Nephron (organoid): Measurements from ENCODE around the gene SIRT6.

ENCODE experiments used
- H3K27ac Mint-ChIP-seq, 3 experiments: 2 replicates each; pipeline ENCODE4 v1.8.0; 2020; ENCODE audit warnings: mixed read lengths in 3 of 3, mild to moderate bottlenecking in 2 of 3, moderate library complexity in 1 of 3
- H3K27me3 Mint-ChIP-seq: 2 replicates; pipeline ENCODE4 v1.8.0; 2021; ENCODE audit warnings: low read depth, mild to moderate bottlenecking, moderate library complexity, mixed read lengths
- H3K36me3 Mint-ChIP-seq: 2 replicates; pipeline ENCODE4 v1.8.0; 2020; ENCODE audit warnings: low read depth, mixed read lengths
- H3K4me1 Mint-ChIP-seq: 2 replicates; pipeline ENCODE4 v1.8.0; 2020; ENCODE audit warnings: mixed read lengths
- H3K4me3 Mint-ChIP-seq, 3 experiments: 2 replicates each; pipeline ENCODE4 v1.8.0; 2020; ENCODE audit warnings: mild to moderate bottlenecking in 3 of 3, mixed read lengths in 3 of 3, moderate library complexity in 2 of 3
- H3K9me3 Mint-ChIP-seq: 2 replicates; pipeline ENCODE4 v1.8.0; 2020; ENCODE audit warnings: mixed read lengths
- TF ChIP-seq, protein P1 (sequence below), 3 experiments: fragments of 200-600 bp; sonication (generic); IDR thresholded peaks; one replicate each; pipeline ENCODE4 v1.5.0; 2021; ENCODE audit warnings: antibody characterized with exemption in 3 of 3; ENCODE audit not compliant: unreplicated experiment in 3 of 3

SIRT6 gene

DNA sequence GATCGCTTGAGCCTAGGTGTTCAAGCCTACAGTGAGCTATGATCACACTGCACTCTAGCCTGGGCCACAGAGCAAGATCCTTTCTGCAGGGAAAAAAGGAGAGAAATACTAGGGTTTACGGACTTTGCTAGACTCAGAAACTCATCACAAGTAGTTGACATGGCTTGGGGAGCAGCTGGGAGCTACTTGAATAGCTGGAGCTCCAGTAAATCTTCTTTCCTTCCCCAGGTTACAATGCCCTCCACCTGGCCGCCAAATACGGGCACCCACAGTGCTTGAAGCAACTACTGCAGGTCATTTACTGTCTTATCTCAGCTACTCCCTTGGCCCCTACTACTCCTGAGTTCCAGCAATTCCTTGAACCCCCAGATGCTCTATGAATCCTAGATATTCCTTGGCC, 19.4 kb upstream of the SIRT6 start:
- no peak overlapping the region for H3K27ac Mint-ChIP-seq
- peaks cover 16% of the 10 kb centered on the region for H3K4me1 Mint-ChIP-seq
- no peak overlapping the region for H3K4me3 Mint-ChIP-seq
- H3K36me3 Mint-ChIP-seq = peaks cover 7% of the 10 kb centered on the region
- TF ChIP-seq, protein P1, sequence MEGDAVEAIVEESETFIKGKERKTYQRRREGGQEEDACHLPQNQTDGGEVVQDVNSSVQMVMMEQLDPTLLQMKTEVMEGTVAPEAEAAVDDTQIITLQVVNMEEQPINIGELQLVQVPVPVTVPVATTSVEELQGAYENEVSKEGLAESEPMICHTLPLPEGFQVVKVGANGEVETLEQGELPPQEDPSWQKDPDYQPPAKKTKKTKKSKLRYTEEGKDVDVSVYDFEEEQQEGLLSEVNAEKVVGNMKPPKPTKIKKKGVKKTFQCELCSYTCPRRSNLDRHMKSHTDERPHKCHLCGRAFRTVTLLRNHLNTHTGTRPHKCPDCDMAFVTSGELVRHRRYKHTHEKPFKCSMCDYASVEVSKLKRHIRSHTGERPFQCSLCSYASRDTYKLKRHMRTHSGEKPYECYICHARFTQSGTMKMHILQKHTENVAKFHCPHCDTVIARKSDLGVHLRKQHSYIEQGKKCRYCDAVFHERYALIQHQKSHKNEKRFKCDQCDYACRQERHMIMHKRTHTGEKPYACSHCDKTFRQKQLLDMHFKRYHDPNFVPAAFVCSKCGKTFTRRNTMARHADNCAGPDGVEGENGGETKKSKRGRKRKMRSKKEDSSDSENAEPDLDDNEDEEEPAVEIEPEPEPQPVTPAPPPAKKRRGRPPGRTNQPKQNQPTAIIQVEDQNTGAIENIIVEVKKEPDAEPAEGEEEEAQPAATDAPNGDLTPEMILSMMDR (IDR thresholded peaks at IDR 0.05; ENCODE audit: unreplicated experiment in 3 of 3) = no peak
- peaks cover 70% of the 10 kb centered on the region for H3K27me3 Mint-ChIP-seq
- H3K9me3 Mint-ChIP-seq = peaks cover 6% of the 10 kb centered on the region

DNA sequence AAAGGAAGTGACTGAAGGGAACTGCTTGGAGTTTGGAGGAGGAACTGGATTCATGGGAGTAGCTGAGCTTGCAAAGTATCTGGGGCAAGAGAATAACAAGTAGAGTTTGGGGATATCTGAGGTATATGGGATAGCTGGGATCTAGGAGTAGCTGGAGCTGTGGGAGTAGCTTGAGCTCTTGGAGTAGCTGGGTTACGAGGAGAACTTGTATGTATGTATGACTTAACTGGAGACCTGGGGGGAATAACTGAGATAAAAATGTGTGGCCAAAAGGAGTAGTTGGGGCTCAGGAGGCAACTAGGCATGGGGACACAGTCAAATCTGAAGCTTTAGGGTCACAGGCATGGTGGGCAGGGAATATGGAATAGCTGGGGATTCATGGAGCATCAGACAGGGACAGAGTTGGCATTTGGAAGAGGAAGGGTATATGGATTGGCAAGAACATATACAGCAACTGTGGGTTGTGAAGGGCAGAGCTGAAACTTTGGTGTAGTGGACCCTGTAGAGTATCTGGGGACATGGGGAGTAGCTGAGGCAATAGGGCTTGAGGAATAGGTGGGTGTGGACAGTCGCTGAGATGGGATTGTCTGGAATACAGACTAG, 18.7 kb upstream of the SIRT6 start:
- H3K9me3 Mint-ChIP-seq = peaks cover 6% of the 10 kb centered on the region
- H3K36me3 Mint-ChIP-seq = peaks cover 7% of the 10 kb centered on the region
- H3K4me1 Mint-ChIP-seq = peaks cover 16% of the 10 kb centered on the region
- H3K4me3 Mint-ChIP-seq = no peak overlapping the region
- TF ChIP-seq, protein P1 (IDR thresholded peaks at IDR 0.05; ENCODE audit: unreplicated experiment in 3 of 3) = no peak
- no peak overlapping the region for H3K27ac Mint-ChIP-seq
- peaks cover 75% of the 10 kb centered on the region for H3K27me3 Mint-ChIP-seq

DNA sequence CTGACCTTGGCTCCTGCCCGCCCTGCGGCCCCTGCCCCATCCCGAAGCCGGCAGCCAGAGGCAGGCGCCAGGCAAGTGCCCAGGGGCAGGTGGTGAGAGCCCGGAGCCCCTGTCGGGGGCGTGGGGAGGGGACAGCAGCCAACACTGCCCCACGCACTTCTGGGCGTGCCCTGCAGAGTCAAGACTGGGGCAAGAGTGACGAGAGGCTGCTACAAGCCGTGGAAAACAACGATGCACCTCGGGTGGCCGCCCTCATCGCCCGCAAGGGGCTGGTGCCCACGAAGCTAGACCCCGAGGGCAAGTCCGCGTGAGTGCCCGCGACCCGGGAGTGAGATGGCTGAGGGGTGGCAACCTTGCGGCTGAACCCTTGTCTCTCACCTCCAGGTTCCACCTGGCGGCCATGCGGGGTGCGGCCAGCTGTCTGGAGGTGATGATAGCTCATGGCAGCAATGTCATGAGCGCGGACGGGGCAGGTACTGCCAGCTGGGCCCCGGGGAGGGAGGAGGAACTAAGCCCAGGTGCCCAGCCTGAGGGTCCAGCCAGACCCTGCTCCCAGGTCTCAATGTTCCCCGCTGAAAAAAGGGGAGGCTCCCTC, 17.4 kb upstream of the SIRT6 start:
- peaks cover 16% of the 10 kb centered on the region for H3K4me1 Mint-ChIP-seq
- peaks cover 7% of the 10 kb centered on the region for H3K36me3 Mint-ChIP-seq
- H3K27me3 Mint-ChIP-seq = peaks cover 87% of the 10 kb centered on the region
- TF ChIP-seq, protein P1 (IDR thresholded peaks at IDR 0.05; ENCODE audit: unreplicated experiment in 3 of 3) = no peak
- H3K27ac Mint-ChIP-seq = no peak overlapping the region
- H3K4me3 Mint-ChIP-seq = no peak overlapping the region
- H3K9me3 Mint-ChIP-seq = peaks cover 6% of the 10 kb centered on the region

DNA sequence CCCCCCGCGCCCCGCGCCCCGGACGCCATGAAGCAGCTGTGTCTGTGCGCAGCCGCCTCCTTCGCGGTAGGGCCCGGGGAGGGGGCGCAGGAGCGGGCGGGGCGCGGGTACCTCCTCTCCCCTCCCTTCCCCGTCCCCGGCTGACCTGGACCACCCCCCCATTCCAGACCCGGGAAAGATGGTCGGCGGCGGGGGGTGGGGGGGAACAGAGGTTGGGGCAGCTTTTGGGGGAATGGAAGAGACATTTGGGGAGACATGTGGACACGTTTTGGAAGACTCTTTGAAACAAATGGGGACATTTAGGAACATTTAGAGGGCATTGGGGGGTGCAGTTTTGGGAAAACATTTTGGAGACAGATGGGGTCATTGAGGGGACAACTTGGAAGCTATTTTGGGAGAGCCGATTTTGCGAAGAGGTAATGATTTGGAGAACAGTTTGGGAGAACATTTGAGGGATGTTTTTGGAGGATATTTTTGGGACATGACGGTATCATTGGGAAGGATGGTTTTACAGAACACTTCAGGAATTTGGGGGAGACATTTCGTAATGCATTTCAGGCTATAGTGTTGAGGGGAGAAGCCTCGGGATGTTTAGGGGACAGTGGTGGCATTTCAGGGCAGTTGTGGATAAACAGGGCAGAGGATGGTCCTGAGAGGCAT, 16.2 kb upstream of the SIRT6 start:
- Mint-ChIP-seq H3K27me3 (peaks cover 90% of the 10 kb centered on the region), H3K4me3 (peak overlapping the region; percentile 8 to 41 (median 14)), H3K9me3 (peaks cover 6% of the 10 kb centered on the region), H3K27ac (no peak overlapping the region), H3K4me1 (peaks cover 11% of the 10 kb centered on the region), H3K36me3 (peaks cover 7% of the 10 kb centered on the region)
- TF ChIP-seq, protein P1 (IDR thresholded peaks at IDR 0.05; ENCODE audit: unreplicated experiment in 3 of 3) = no peak

DNA sequence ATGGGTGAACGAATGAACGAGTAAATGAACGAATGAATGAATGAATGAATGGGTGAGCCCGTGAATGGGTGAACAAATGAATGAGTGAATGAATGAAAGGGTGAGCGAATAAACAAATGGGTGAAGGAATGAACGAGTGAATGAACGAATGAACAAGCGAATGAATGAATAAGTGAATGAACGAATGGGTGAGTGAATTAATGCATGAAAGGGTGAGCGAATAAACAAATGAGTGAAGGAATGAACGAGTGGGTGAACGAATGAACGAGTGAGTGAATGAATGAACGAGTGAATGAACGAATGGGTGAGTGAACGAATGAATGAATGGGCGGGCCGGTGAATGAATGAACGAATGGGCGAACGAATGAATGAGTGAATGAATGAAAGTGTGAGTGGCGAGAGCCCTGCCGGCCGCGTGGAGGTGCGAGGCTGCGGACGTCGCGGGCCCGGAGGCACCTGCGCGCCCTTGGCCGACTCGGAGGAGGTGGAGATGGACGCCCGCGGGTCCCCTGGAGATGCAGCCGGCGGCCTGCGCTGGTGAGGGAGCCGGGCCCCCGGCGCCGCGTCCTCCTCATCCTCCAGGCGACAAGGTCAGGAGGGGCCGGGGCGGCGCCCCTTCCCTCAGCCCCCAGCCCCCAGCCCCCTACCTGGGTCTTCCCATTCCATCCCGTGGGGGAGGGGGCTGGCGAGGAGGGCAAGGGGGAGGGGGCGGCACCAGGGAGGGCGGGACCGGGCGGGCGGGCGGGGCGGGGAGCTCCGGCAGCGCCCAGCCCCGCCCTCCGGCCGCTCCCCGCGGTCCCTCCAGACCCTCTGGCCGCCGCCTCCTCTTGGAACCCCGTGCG, 15.5 kb upstream of the SIRT6 start:
- Mint-ChIP-seq H3K36me3 (peaks cover 7% of the 10 kb centered on the region), H3K27ac (no peak overlapping the region), H3K9me3 (peaks cover 6% of the 10 kb centered on the region), H3K4me3 (peak overlapping the region; percentile 65 to 76 (median 76)), H3K27me3 (peaks cover 91% of the 10 kb centered on the region), H3K4me1 (peaks cover 11% of the 10 kb centered on the region)
- TF ChIP-seq, protein P1 (IDR thresholded peaks at IDR 0.05; ENCODE audit: unreplicated experiment in 3 of 3) = no peak
